HEK293T (cell line): ENCODE results near the gene CDH20.

Experiments
- BHLHE40 ChIP-seq: fragments of 450-650 bp; IDR thresholded peaks from 2 replicates; pipeline ENCODE4 v1.6.1; 2016; ENCODE audit warnings: mild to moderate bottlenecking, moderate library complexity, borderline replicate concordance
- CTBP1 ChIP-seq: fragments of 450-650 bp; IDR thresholded peaks from 2 replicates; pipeline ENCODE4 v1.6.1; 2016; ENCODE audit warnings: borderline replicate concordance
- FOXA1 ChIP-seq: fragments of 450-650 bp; IDR thresholded peaks from 2 replicates; pipeline ENCODE4 v1.6.1; 2016; ENCODE audit warnings: mild to moderate bottlenecking
- FOXK2 ChIP-seq: fragments of 450-650 bp; IDR thresholded peaks from 2 replicates; pipeline ENCODE4 v1.6.1; 2016; ENCODE audit warnings: mild to moderate bottlenecking

- TF ChIP-seq CTBP1 (no peak), BHLHE40 (no peak), FOXK2 (no peak), FOXA1 (no peak)
Measured at GRCh38 chr18:61336766-61337165, 3.5 kb downstream of the CDH20 start.
